Endothelial cell of umbilical vein (primary cell): ENCODE data around the gene NR3C2. TPM values are rescaled to one million over a fixed set of nuclear protein-coding genes. Genes with fewer than 3 reads are reported as not detected.

Experiments
- BruUV-seq: library from RNA; stranded (reverse); fragments of 400-500 nt; replicated peaks from 2 replicates; lab custom pipeline; 2021; lab: Mats Ljungman, UMichigan
- CTCF ChIA-PET: fragments of 300-600, 350-600 bp; sonication (Branson Sonifier 250); formaldehyde crosslinking; loops from one replicate; lab custom pipeline; 2021; ENCODE audit warnings: antibody characterized with exemption, inconsistent platforms; lab: Charles Lee
- POLR2A ChIA-PET: fragments of 300-600, 350-600 bp; sonication (Branson Sonifier 250); formaldehyde crosslinking; loops from one replicate; lab custom pipeline; 2021; ENCODE audit warnings: antibody characterized with exemption, inconsistent platforms; lab: Charles Lee
- DNase-seq: peaks from one replicate; pipeline ENCODE4 v3.0.0-alpha.2; 2011; ENCODE audit warnings: low read depth, low spot score
- FAIRE-seq: peaks from 2 replicates; lab custom pipeline; 2011; peaks lifted over from hg19 to GRCh38; lab: Jason Lieb, UNC
- H2AFZ ChIP-seq: 2 replicates; pipeline ENCODE4 v1.6.0; 2012; ENCODE audit warnings: low read depth, low read length, control low read depth, inconsistent platforms
- H3K27ac ChIP-seq: 2 replicates; pipeline ENCODE4 v1.5.1; 2011; ENCODE audit warnings: low read depth, mild to moderate bottlenecking, control low read depth, low read length, moderate library complexity; ENCODE audit not compliant: insufficient read depth
- H3K27me3 ChIP-seq, 2 experiments: 2 replicates each; pipeline versions ENCODE4 v1.6.0 to v1.6.1; 2011; ENCODE audit warnings: low read length in 2 of 2, mixed read lengths in 1 of 2; ENCODE audit not compliant: control insufficient read depth in 2 of 2, insufficient read depth in 2 of 2
- H3K36me3 ChIP-seq, 2 experiments: 2 replicates in 1 of 2; 3 replicates in 1 of 2; pipeline ENCODE4 v1.5.1; 2011; ENCODE audit warnings: low read length in 2 of 2, mild to moderate bottlenecking in 1 of 2, moderate library complexity in 1 of 2; ENCODE audit not compliant: control insufficient read depth in 2 of 2, insufficient read depth in 2 of 2; ENCODE audit errors: extremely low read depth in 1 of 2
- H3K4me1 ChIP-seq: 3 replicates; pipeline ENCODE4 v1.5.1; 2011; ENCODE audit warnings: mild to moderate bottlenecking, low read length; ENCODE audit not compliant: control insufficient read depth, insufficient read depth; ENCODE audit errors: extremely low read depth
- H3K4me2 ChIP-seq: 2 replicates; pipeline ENCODE4 v1.6.1; 2011; ENCODE audit warnings: low read length, control low read depth, mixed read lengths; ENCODE audit not compliant: insufficient read depth
- H3K4me3 ChIP-seq, 3 experiments: fragments of 200-600 bp in 1 of 3; sonication (generic), shearing (Covaris generic) in 1 of 3; replicated peaks in 1 of 3; 2 replicates each; pipeline ENCODE4 v1.5.1; 2011 to 2016; ENCODE audit warnings: control low read depth in 3 of 3, low read length in 3 of 3, mild to moderate bottlenecking in 2 of 3, inconsistent platforms in 1 of 3, low read depth in 1 of 3, moderate library complexity in 1 of 3; ENCODE audit not compliant: insufficient read depth in 1 of 3
- H3K79me2 ChIP-seq: 2 replicates; pipeline ENCODE4 v1.6.0; 2012; ENCODE audit warnings: low read length, inconsistent platforms; ENCODE audit not compliant: control insufficient read depth, insufficient read depth
- H3K9ac ChIP-seq: replicated peaks from 2 replicates; pipeline ENCODE3; 2011; ENCODE audit warnings: low read length, control low read depth; ENCODE audit not compliant: insufficient read depth; ENCODE audit errors: extremely low read depth
- H3K9me1 ChIP-seq: replicated peaks from 3 replicates; pipeline ENCODE4 v1.6.0; 2011; ENCODE audit warnings: mild to moderate bottlenecking, low read length; ENCODE audit not compliant: control insufficient read depth, insufficient read depth; ENCODE audit errors: extremely low read depth
- H3K9me3 ChIP-seq: replicated peaks from 2 replicates; pipeline ENCODE4 v1.5.1; 2012; ENCODE audit warnings: low read length, inconsistent platforms; ENCODE audit not compliant: control insufficient read depth, insufficient read depth
- H4K20me1 ChIP-seq: replicated peaks from 2 replicates; pipeline ENCODE3; 2011; ENCODE audit warnings: mild to moderate bottlenecking, low read length; ENCODE audit not compliant: control insufficient read depth, insufficient read depth; ENCODE audit errors: extremely low read depth
- EZH2 ChIP-seq: IDR thresholded peaks from 2 replicates; pipeline ENCODE4 v1.6.1; 2012; ENCODE audit warnings: borderline replicate concordance, low read depth, mild to moderate bottlenecking, moderate library complexity, low read length, inconsistent platforms; ENCODE audit not compliant: severe bottlenecking
- FOS ChIP-seq: IDR thresholded peaks from 2 replicates; pipeline ENCODE4 v1.6.1; 2011; ENCODE audit warnings: mild to moderate bottlenecking, low read length, moderate library complexity, borderline replicate concordance; ENCODE audit not compliant: insufficient read depth
- GATA2 ChIP-seq: IDR thresholded peaks from 2 replicates; pipeline ENCODE4 v1.7.0; 2011; ENCODE audit warnings: low read depth, mild to moderate bottlenecking, moderate library complexity, mixed read lengths, low read length; ENCODE audit not compliant: insufficient read length, insufficient read depth
- JUN ChIP-seq: IDR thresholded peaks from 2 replicates; pipeline ENCODE4 v1.6.1; 2011; ENCODE audit warnings: borderline replicate concordance, low read depth; ENCODE audit not compliant: insufficient read length, insufficient read depth
- MYC ChIP-seq: IDR thresholded peaks from one replicate; pipeline ENCODE4 v1.6.1; 2011; ENCODE audit warnings: mild to moderate bottlenecking, low read depth, low read length
- POLR2A ChIP-seq: IDR thresholded peaks from 2 replicates; pipeline ENCODE4 v1.6.1; 2012; ENCODE audit warnings: low read depth, mild to moderate bottlenecking, control low read depth, low read length
- POLR2AphosphoS5 ChIP-seq: IDR thresholded peaks from 2 replicates; pipeline ENCODE4 v1.6.1; 2012; ENCODE audit warnings: low read depth, mild to moderate bottlenecking, control low read depth, low read length, moderate library complexity; ENCODE audit not compliant: insufficient read depth
- dilution Hi-C: fragments of 300-500 bp; cut with MboI; formaldehyde crosslinking; loops from one replicate; pipeline ENCODE4 v1.15.0; 2019; ENCODE audit warnings: low sequenced_read_pairs; ENCODE audit not compliant: extremely low pct_ligation_motif_present
- intact Hi-C: fragments of 100-400 bp; cut with micrococcal nuclease; formaldehyde crosslinking; loops from one replicate; pipeline ENCODE4 v1.10.0; 2022
- polyA plus RNA-seq, 4 experiments: library from polyadenylated mRNA; depleted of rRNA in 3 of 4; stranded (reverse) in 3 of 4; unstranded in 1 of 4; fragments of >200 nt; gene quantifications; 2 replicates each; pipeline versions ENCODE4 v1.2.1 to v1.2.3, GENCODE V29; 2011 to 2012; ENCODE audit warnings: missing spikeins in 1 of 4
- total RNA-seq: library from RNA; stranded (reverse); gene quantifications from 2 replicates; pipeline ENCODE4 v1.2.3, GENCODE V29; 2021
- TF ChIP-seq, protein P1 (sequence below), 2 donors: IDR thresholded peaks; 1 replicate in 1 of 2; 2 replicates in 1 of 2; pipeline ENCODE4 v1.5.1; 2011; ENCODE audit warnings: low read length in 2 of 2, mild to moderate bottlenecking in 2 of 2, moderate library complexity in 2 of 2, control low read depth in 1 of 2, inconsistent platforms in 1 of 2, low read depth in 1 of 2; ENCODE audit not compliant: insufficient read depth in 1 of 2; ENCODE audit errors: extremely low read depth in 1 of 2
- TF ChIP-seq, protein P2 (sequence below): IDR thresholded peaks from 2 replicates; pipeline ENCODE4 v1.6.1; 2011; ENCODE audit not compliant: insufficient read depth, insufficient read length

NR3C2 gene
- total and polyA plus RNA-seq, 2 donors (not counting 3 experiments of a cell fraction or from before 2014, with no cell fraction given), result 4.8 to 16.4 TPM

GRCh38 chr4:148396986-148397673, 45.1 kb downstream of the NR3C2 start:
- dilution Hi-C loops (no loop called here), intact Hi-C loops (no loop called here)
- CTCF ChIA-PET, result interaction anchor here (0.8 kb wide), 1 partner anchor 21 kb away, joined by 3 read pairs; no protein-coding TSS in a partner anchor
- H3K9me1 ChIP-seq, result no peaks in the 10 kb centered on the region
- no peaks in the 10 kb centered on the region for H3K27me3 ChIP-seq
- no peak overlapping the region for H3K4me2 ChIP-seq
- no peak overlapping the region for H2AFZ ChIP-seq
- TF ChIP-seq, protein P1, sequence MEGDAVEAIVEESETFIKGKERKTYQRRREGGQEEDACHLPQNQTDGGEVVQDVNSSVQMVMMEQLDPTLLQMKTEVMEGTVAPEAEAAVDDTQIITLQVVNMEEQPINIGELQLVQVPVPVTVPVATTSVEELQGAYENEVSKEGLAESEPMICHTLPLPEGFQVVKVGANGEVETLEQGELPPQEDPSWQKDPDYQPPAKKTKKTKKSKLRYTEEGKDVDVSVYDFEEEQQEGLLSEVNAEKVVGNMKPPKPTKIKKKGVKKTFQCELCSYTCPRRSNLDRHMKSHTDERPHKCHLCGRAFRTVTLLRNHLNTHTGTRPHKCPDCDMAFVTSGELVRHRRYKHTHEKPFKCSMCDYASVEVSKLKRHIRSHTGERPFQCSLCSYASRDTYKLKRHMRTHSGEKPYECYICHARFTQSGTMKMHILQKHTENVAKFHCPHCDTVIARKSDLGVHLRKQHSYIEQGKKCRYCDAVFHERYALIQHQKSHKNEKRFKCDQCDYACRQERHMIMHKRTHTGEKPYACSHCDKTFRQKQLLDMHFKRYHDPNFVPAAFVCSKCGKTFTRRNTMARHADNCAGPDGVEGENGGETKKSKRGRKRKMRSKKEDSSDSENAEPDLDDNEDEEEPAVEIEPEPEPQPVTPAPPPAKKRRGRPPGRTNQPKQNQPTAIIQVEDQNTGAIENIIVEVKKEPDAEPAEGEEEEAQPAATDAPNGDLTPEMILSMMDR (IDR thresholded peaks at IDR 0.05; ENCODE audit: extremely low read depth in 1 of 2, insufficient read depth in 1 of 2, low read depth in 1 of 2, low read length in 2 of 2), result no peak
- no peak for TF ChIP-seq FOS
- no peak for TF ChIP-seq POLR2AphosphoS5
- TF ChIP-seq EZH2, result no peak
- TF ChIP-seq JUN, result no peak
- TF ChIP-seq POLR2A, result no peak
- TF ChIP-seq GATA2, result no peak
- TF ChIP-seq, protein P2, sequence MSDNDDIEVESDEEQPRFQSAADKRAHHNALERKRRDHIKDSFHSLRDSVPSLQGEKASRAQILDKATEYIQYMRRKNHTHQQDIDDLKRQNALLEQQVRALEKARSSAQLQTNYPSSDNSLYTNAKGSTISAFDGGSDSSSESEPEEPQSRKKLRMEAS, result no peak
- TF ChIP-seq MYC, result no peak
- POLR2A ChIA-PET, result no interaction called here
- no peaks in the 10 kb centered on the region for H3K79me2 ChIP-seq
- no peak overlapping the region for H3K9ac ChIP-seq
- FAIRE-seq, result no peak
- BruUV-seq, result no TSS peak
- no peak overlapping the region for H3K4me3 ChIP-seq
- H4K20me1 ChIP-seq, result no peaks in the 10 kb centered on the region
- H3K27ac ChIP-seq, result no peak overlapping the region
- DNase-seq, result no peak
- H3K36me3 ChIP-seq, result no peaks in the 10 kb centered on the region
- H3K4me1 ChIP-seq, result no peaks in the 10 kb centered on the region
- H3K9me3 ChIP-seq, result no peaks in the 10 kb centered on the region
